GM12864 (cell line): ENCODE results near the gene RNF141.

Experiments
- DNase-seq: peaks from one replicate; pipeline ENCODE4 v3.0.0-alpha.2; 2011; ENCODE audit warnings: low read depth
- H3K4me3 ChIP-seq: 2 replicates; pipeline ENCODE4 v1.5.1; 2011; ENCODE audit warnings: mild to moderate bottlenecking, low read depth, low read length, control low read depth
- TF ChIP-seq, protein P1 (sequence below): IDR thresholded peaks from 2 replicates; pipeline ENCODE4 v1.5.1; 2011; ENCODE audit warnings: low read depth, mild to moderate bottlenecking, moderate library complexity, low read length, control low read depth, inconsistent platforms; ENCODE audit errors: missing control alignments

RNF141 gene

DNA sequence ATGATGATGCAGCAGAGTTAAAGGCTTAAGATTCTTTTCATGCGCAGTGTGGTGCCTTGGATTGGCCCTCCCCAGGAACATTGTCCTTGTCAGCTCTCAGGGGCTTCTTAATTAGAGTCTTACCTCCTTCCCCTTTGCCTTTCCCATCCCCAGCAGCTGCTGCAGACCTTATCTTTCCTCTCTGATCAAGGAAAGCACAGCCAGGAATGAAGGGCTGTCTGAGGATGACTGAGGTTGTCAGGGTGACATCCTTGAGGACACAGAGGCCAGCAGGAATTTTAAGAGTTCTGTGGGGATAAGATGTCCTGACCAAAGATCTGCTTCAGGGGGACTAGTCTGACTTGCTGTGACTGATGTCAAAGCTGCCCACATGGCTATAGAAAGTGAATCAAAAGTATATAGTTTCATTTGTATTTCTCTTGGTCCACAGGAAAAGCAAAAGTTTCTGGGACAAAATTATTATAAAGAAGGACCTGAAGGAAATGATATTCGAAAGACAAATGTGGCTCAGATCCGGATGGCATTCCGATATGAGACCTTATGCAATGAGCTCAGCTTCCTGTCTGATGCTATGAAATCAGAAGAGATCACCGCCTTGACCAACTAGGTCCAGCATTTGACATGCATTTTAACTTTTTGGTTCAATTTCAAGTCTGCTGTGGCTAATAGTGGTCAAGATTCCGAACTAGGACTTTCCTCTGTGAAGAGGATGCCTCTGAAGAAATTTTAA, 35.5 kb downstream of the RNF141 start:
- no peak overlapping the region for H3K4me3 ChIP-seq
- DNase-seq, result no peak
- TF ChIP-seq, protein P1, sequence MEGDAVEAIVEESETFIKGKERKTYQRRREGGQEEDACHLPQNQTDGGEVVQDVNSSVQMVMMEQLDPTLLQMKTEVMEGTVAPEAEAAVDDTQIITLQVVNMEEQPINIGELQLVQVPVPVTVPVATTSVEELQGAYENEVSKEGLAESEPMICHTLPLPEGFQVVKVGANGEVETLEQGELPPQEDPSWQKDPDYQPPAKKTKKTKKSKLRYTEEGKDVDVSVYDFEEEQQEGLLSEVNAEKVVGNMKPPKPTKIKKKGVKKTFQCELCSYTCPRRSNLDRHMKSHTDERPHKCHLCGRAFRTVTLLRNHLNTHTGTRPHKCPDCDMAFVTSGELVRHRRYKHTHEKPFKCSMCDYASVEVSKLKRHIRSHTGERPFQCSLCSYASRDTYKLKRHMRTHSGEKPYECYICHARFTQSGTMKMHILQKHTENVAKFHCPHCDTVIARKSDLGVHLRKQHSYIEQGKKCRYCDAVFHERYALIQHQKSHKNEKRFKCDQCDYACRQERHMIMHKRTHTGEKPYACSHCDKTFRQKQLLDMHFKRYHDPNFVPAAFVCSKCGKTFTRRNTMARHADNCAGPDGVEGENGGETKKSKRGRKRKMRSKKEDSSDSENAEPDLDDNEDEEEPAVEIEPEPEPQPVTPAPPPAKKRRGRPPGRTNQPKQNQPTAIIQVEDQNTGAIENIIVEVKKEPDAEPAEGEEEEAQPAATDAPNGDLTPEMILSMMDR, result no peak

DNA sequence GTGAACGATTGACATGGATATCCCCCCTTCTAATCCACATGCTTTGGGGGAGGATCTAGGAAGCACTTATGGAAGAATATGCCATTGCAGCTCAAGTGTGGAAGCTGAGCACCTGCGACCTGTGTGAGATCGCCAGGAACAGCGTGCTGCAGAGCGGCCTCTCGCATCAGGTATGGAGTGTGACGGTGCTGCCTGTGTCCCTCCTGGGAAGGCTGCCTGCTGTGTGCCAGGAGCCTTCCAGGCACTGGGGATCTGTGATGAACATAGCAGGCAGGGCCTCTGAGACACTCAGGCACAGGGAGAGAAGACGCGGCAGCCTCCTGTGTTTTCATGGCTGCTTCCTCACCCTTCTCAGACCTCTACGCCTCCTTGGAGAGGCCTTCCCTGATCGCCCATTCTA, 36.5 kb downstream of the RNF141 start:
- TF ChIP-seq, protein P1, result no peak
- H3K4me3 ChIP-seq, result no peak overlapping the region
- no peak for DNase-seq

DNA sequence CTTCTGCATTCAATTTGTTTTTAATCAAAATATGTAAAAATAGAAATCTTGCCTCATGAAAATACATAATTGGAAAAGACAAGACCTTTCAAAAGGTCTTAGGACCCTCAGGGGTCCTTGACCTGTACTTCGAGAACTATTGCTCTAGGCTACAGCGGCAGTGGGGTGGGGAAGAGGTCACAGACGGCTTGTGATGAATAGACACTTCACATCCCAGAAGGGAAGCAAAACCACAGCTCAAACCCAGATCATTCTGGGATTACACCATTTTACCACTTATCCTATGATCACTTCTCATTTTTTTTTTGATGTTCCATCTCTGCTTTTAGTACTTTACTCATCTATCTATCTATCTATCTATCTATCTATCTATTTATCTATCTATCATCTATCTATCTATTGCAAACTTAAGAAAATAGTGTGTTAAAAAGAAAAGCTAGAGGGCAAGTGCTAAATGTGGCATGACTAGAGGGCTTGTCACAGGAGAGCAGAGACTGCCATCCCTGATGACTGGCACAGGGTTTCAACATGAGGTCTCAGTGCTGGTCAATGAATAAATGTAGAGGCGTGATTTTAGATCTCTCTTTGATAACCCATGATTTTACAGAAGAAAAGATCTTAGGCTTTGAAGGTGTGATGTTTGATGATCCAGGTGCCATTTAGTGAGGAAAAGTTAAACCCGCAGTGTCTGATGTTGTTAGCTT, 37.1 kb downstream of the RNF141 start:
- H3K4me3 ChIP-seq, result no peak overlapping the region
- TF ChIP-seq, protein P1, result no peak
- DNase-seq, result no peak

DNA sequence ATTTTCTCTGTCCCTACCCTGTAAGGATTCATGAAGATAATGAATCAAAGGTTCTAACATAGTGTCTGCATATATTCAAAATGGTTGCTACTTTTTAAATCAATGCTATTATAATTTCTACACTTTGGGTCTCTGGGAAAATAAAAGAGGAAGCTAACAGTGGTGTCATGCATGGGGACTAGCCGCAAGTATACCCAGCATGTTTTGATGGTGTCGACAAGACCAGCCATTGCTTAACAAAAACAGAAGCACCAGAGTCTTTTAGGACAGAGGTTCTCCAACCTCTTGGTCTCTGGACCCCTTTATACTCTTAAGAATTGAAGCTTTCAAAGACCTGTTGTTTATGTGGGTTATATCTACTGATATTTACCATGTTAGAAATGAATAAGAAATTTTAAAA, 37.8 kb downstream of the RNF141 start:
- no peak for DNase-seq
- TF ChIP-seq, protein P1, result no peak
- no peak overlapping the region for H3K4me3 ChIP-seq

DNA sequence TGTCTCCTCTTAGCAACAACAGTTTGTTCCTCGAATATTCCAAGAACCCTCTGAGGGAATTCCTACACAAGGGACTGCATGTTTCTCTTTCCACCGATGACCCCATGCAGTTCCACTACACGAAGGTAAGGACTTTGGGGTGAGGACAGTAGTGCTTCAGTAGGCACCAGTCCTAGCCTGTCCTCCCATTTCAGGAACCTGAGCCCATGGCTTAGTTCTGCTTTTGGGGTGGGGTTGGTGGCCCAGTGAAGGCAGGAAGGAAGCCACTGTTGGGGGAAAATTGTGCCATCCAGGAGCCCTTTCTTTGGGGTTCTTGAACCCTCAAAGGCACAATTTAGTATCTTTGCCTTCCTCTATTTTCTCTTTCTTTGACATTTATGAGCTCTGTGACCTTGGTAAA, 38.2 kb downstream of the RNF141 start:
- H3K4me3 ChIP-seq, result no peak overlapping the region
- DNase-seq, result no peak
- TF ChIP-seq, protein P1, result no peak

DNA sequence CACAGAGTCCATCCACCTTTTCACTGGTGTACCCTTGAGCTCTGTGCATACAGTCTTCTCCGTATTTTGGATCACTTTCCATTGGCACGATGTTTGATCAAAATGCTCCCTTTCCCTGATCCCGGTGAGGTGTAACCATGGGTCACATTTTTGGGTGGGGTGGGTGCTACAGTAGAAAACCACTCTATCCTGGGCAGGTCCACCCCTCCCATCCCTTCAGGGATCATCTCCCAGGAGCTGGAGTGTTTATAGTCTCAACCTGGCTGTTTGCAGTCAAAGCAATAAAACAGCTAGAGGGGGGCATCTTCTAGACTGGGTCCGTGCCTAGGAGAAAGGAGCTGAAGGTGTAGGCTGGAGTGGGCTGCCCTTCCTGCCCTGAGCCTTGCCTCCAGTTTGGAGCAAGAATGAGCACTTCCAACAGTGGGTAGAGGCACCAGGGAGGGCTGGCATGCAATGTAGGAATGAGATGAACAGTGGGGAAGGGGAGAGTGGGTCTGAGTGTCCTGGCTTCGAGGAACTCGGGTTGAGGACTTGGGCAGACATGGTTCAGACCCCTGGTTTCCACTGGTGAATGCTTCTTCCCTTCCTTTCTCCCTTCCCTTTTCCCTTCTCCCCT, 38.8 kb downstream of the RNF141 start:
- no peak overlapping the region for H3K4me3 ChIP-seq
- no peak for DNase-seq
- TF ChIP-seq, protein P1, result no peak
